ENCODE results near the gene PRKG1. TPM values are rescaled to one million over a fixed set of nuclear protein-coding genes. Genes with fewer than 3 reads are reported as not detected.

Gene PRKG1
- total RNA-seq, 2 donors from 2014 or later = 8.1 to 16.6 TPM

DNA sequence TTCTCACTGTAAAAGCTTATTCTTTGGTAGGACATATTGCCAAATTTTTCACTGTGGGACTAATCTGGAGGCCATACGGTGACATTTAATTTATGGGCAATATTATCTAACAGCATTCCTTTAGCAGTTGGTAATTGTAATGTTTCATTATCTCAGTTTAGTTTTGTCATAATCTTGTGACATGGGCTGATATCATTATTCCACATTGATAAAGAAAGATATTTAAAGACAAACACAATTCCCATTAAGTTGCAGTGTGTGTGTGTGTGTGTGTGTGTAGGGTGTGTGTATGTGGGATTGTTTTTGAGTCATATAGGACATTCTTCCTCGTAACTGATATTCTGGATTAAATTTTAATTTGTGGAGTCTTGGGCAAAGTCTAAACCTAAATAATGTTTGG lies 238.5 kb downstream of the PRKG1 start:
- Histone ChIP-seq H3K36me3 (no peaks in the 10 kb centered on the region), H3K9me3 (no peaks in the 10 kb centered on the region), H3K4me3 (no peak overlapping the region), H3K27ac (no peak overlapping the region), H3K27me3 (no peaks in the 10 kb centered on the region), H3K4me1 (peaks cover 4% of the 10 kb centered on the region), H3K9ac (ENCODE audit: low read depth in 2 of 2, low read length in 2 of 2) (no peak overlapping the region)
- TF ChIP-seq, protein P1, sequence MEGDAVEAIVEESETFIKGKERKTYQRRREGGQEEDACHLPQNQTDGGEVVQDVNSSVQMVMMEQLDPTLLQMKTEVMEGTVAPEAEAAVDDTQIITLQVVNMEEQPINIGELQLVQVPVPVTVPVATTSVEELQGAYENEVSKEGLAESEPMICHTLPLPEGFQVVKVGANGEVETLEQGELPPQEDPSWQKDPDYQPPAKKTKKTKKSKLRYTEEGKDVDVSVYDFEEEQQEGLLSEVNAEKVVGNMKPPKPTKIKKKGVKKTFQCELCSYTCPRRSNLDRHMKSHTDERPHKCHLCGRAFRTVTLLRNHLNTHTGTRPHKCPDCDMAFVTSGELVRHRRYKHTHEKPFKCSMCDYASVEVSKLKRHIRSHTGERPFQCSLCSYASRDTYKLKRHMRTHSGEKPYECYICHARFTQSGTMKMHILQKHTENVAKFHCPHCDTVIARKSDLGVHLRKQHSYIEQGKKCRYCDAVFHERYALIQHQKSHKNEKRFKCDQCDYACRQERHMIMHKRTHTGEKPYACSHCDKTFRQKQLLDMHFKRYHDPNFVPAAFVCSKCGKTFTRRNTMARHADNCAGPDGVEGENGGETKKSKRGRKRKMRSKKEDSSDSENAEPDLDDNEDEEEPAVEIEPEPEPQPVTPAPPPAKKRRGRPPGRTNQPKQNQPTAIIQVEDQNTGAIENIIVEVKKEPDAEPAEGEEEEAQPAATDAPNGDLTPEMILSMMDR (IDR thresholded peaks at IDR 0.05) = no peak
- DNase-seq = no peak
- intact Hi-C loops (cut with DNase I) = no loop called here

DNA sequence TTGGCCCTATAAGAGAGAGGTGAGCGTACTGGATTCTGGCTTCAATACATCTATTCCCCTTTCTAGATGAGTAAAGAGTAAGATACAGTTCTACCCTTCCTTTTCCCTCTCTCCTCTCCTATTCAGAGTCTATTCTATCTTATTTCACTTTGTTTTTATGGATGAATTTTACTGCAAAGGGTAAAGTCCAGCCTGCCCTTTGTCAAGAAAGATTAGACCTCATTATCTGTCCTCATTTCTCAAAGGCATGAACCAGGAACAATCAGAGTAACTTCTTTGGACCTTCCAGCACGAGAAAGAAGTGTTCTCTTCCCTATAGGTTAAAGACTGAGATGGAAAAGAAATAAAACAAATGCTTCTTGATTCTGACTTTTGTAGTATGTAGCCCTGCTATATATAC lies 239.0 kb downstream of the PRKG1 start:
- intact Hi-C loops (cut with DNase I) = no loop called here
- Histone ChIP-seq H3K27me3 (no peaks in the 10 kb centered on the region), H3K9me3 (no peaks in the 10 kb centered on the region), H3K4me1 (peaks cover 4% of the 10 kb centered on the region), H3K9ac (ENCODE audit: low read depth in 2 of 2, low read length in 2 of 2) (no peak overlapping the region), H3K27ac (no peak overlapping the region), H3K4me3 (no peak overlapping the region), H3K36me3 (no peaks in the 10 kb centered on the region)
- TF ChIP-seq, protein P1 (IDR thresholded peaks at IDR 0.05) = no peak
- DNase-seq = no peak

DNA sequence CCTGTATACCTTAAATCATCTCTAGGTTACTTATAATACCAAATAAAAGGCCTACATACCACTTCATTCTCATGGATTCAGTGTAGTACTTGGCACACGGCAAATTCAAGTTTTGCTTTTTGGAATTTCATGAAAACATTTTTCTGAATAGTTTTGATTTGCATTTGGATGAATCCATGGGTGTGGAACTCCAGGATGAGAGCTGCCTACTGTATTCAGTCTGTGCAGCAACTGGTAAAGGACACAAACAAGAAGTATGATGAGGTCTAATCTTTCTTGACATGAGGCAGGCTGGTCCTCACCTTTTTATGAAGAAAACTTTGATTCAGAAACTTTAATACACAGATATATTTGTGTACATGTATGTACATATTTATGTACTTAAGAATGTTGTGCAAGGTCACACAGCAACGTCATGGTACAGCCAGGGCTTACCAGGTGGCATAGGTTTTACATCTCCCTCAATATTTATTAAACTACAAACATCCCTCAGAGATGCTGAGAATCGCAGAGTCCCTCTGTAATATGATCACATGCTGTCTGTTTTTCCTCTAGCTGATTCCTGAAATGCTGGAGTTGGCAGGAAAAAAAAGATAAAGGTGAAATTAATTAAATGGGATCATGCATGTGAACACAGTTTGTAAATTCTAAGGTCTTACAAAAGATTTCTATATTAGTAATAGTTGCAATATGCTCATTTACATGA lies 239.6 kb downstream of the PRKG1 start:
- intact Hi-C loops (cut with DNase I) = no loop called here
- H3K27ac ChIP-seq = no peak overlapping the region
- H3K4me3 ChIP-seq = no peak overlapping the region
- H3K9ac ChIP-seq (ENCODE audit: low read depth in 2 of 2, low read length in 2 of 2) = no peak overlapping the region
- TF ChIP-seq, protein P1 (IDR thresholded peaks at IDR 0.05) = no peak
- H3K27me3 ChIP-seq = no peaks in the 10 kb centered on the region
- H3K36me3 ChIP-seq = no peaks in the 10 kb centered on the region
- no peaks in the 10 kb centered on the region for H3K9me3 ChIP-seq
- no peak for DNase-seq
- H3K4me1 ChIP-seq = peaks cover 4% of the 10 kb centered on the region

DNA sequence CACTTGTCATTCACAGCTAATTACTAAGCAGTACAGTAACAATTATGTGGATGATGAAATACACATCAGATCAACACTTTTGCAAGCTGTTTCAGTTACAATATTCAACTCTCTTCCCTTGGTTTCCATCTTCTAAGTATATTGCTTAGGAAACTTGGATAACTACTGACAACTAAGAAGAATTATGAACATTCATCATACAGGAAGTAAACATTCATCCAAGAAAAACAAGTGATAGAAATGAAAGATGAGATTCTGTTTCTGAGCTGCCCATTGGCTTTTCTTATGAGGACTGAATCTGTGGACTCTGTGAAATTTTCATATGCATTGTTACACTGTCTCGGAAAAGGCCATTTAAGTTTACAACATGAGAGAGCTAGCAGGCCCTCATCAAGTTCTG lies 240.2 kb downstream of the PRKG1 start:
- peaks cover 4% of the 10 kb centered on the region for H3K4me1 ChIP-seq
- DNase-seq = no peak
- H3K9me3 ChIP-seq = no peaks in the 10 kb centered on the region
- no peak overlapping the region for H3K4me3 ChIP-seq
- intact Hi-C loops (cut with DNase I) = no loop called here
- TF ChIP-seq, protein P1 (IDR thresholded peaks at IDR 0.05) = no peak
- no peak overlapping the region for H3K9ac ChIP-seq (ENCODE audit: low read depth in 2 of 2, low read length in 2 of 2)
- H3K36me3 ChIP-seq = no peaks in the 10 kb centered on the region
- H3K27ac ChIP-seq = no peak overlapping the region
- H3K27me3 ChIP-seq = no peaks in the 10 kb centered on the region

GRCh38 chr10:51318399-51319172 lies 244.3 kb downstream of the PRKG1 start:
- no peak overlapping the region for H3K27ac ChIP-seq
- no peaks in the 10 kb centered on the region for H3K4me1 ChIP-seq
- H3K27me3 ChIP-seq = no peaks in the 10 kb centered on the region
- no peak for DNase-seq
- H3K4me3 ChIP-seq = no peak overlapping the region
- H3K9me3 ChIP-seq = no peaks in the 10 kb centered on the region
- no peaks in the 10 kb centered on the region for H3K36me3 ChIP-seq
- H3K9ac ChIP-seq (ENCODE audit: low read depth in 2 of 2, low read length in 2 of 2) = no peak overlapping the region
- TF ChIP-seq, protein P1 (IDR thresholded peaks at IDR 0.05) = no peak
- intact Hi-C loops (cut with DNase I) = no loop called here

All from colonic mucosa (tissue), 4 donors.